GM18511 (cell line): ENCODE data around the gene RBM3.

Experiments used
- ATAC-seq: cut with Tn5 transposase; IDR thresholded peaks from one replicate; pipeline ENCODE4 v1.9.1; 2021; ENCODE audit warnings: mild to moderate bottlenecking, moderate library complexity; ENCODE audit not compliant: unreplicated experiment

The RBM3 gene

DNA sequence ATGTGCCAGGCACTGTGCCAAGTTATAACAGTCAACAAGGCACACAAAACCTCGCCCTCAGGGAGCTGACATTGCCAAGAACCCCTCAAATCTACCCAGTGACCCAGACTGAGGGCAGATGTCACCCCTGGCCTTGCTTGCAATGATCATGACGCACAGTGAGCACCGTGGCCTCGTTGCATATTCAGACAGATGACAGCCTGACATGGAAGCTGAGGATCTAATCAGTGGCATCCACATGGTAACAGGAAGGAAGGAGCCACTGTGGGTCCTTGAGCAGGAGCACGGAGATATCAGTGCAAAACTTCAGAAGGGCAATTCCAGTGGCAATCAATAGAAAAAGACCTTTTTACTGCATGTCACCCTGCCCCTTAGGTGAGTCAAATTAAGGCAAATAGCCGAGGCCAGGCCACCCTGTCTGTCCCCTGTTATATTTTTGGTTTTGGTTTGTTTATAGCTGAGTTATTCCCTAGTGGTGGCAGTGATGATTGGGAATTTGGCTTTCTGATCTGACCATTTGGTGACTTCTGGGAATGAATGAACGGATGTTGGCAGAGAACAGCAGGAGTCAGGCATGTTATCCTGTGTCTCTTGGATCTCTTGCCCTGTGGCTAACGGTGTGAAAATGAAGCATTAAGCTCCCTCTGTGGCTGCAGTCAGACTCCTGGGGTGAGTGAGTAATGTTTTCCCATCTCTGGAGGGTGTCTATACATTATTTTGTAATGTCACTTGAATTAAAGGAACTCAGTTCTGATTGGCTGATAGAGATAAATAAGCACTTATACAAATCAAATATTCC is 43.5 kb downstream of the RBM3 start:
- no peak for ATAC-seq

DNA sequence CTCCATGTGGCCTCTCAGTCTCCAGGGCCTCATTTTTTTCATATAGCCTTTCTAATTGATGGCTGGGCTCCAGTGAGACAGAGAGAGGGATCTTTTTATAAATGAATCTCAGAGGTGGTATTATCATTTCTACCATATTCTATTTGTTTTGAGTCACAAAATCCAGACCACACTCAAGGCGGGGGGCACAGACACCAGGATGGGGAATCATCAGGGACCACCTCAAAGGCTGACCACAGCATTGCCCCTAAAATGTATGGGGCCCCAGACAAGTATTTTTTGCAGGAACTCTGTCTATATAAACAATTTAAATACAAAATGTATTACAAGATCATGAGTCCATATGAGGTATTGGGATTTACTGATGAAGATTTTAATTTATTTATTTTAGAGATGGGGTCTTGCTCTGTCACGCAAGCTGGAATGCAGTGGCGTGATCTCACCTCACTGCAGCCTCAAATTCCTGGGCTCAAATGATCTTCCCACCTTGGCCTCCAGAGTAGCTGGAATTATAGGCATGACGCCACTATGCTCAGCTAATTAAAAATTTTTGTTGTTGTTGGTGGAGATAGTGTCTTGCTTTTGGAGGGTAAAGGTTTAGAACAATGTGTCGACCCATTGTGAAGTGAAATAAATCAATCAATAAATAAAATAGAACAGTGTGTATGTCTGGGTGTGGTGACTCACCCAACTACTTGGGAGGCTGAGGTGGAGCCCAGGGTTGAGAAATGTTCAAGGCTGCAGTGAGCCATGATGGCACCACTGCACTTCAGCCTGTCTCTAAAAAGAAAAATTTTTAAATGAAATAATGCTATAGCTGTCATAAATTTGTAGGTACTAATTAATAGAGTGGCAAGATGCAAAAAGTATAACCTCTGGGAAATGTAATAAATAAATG is 52.4 kb downstream of the RBM3 start:
- ATAC-seq: no peak
